Brain microvascular endothelial cell (primary cell): Measurements from ENCODE around the gene PPT1.
"Not testable (repeated sequence)": the region's sequence is repeated elsewhere in the genome, so short reads cannot be mapped to it uniquely, and the experiment has no call there.

ENCODE experiments used
- DNase-seq: peaks from one replicate; pipeline ENCODE4 v3.0.0-alpha.2; 2020
- H3K27ac ChIP-seq: fragments of 250-450 bp; sonication (Bioruptor Pico); 2 replicates; pipeline ENCODE4 v1.5.1; 2020; ENCODE audit warnings: mild to moderate bottlenecking, moderate library complexity
- H3K27me3 ChIP-seq: fragments of 250-450 bp; sonication (Bioruptor Pico); replicated peaks from 2 replicates; pipeline ENCODE4 v1.5.1; 2020; ENCODE audit warnings: mild to moderate bottlenecking
- H3K36me3 ChIP-seq: fragments of 250-450 bp; sonication (Bioruptor Pico); replicated peaks from 2 replicates; pipeline ENCODE4 v1.5.1; 2020; ENCODE audit warnings: mild to moderate bottlenecking
- H3K4me3 ChIP-seq: 2 replicates; pipeline ENCODE4 v1.5.1; 2011; ENCODE audit warnings: low read depth, mild to moderate bottlenecking, control low read depth, low read length, moderate library complexity
- CTCF ChIP-seq: IDR thresholded peaks from 2 replicates; pipeline ENCODE4 v1.5.1; 2011; ENCODE audit warnings: low read depth, mild to moderate bottlenecking, moderate library complexity, low read length, control low read depth, inconsistent platforms; ENCODE audit errors: missing control alignments
- in situ Hi-C: cut with HindIII; loops from 2 replicates; pipeline ENCODE4 v1.10.0; 2017; ENCODE audit warnings: low sequenced_read_pairs, low pct_ligation_motif_present

The PPT1 gene

GRCh38 chr1:40090652-40091355, 6.2 kb downstream of the PPT1 start:
- Histone ChIP-seq H3K27me3 (no peaks in the 10 kb centered on the region), H3K36me3 (peaks cover 20% of the 10 kb centered on the region), H3K4me3 (no peak overlapping the region), H3K27ac (no peak overlapping the region)
- DNase-seq, result no peak
- in situ Hi-C loops, result no loop called here
- TF ChIP-seq CTCF, result no peak

GRCh38 chr1:40084750-40085149, 12.3 kb downstream of the PPT1 start:
- peaks cover 27% of the 10 kb centered on the region for H3K36me3 ChIP-seq
- H3K27me3 ChIP-seq, H3K27ac ChIP-seq, H3K4me3 ChIP-seq, in situ Hi-C loops: not testable (repeated sequence)
- DNase-seq, result peak; percentile 67
- TF ChIP-seq CTCF, result peak; percentile 75

- in situ Hi-C loops, result no loop called here
- TF ChIP-seq CTCF, result no peak
- H3K27me3 ChIP-seq, result no peaks in the 10 kb centered on the region
- H3K27ac ChIP-seq, result no peak overlapping the region
- H3K4me3 ChIP-seq, result no peak overlapping the region
- H3K36me3 ChIP-seq, result peaks cover 28% of the 10 kb centered on the region
- DNase-seq, result no peak
Observed at GRCh38 chr1:40081871-40082270, 15.2 kb downstream of the PPT1 start.

GRCh38 chr1:40079774-40080400, 17.2 kb downstream of the PPT1 start:
- TF ChIP-seq CTCF, result no peak
- Histone ChIP-seq H3K36me3 (peaks cover 28% of the 10 kb centered on the region), H3K4me3 (no peak overlapping the region), H3K27me3 (no peaks in the 10 kb centered on the region), H3K27ac (no peak overlapping the region)
- DNase-seq, result no peak
- in situ Hi-C loops, result no loop called here

GRCh38 chr1:40078512-40079333, 18.3 kb downstream of the PPT1 start:
- peak; percentile 84 for TF ChIP-seq CTCF
- Histone ChIP-seq H3K27me3 (no peaks in the 10 kb centered on the region), H3K4me3 (no peak overlapping the region), H3K36me3 (peaks cover 33% of the 10 kb centered on the region), H3K27ac (no peak overlapping the region)
- in situ Hi-C loops, result no loop called here
- DNase-seq, result peak; percentile 69
